GM19324 (cell line): ENCODE data around the gene FKBP8.
"Not testable (repeated sequence)": the region's sequence is repeated elsewhere in the genome, so short reads cannot be mapped to it uniquely, and the experiment has no call there.

Experiments
- ATAC-seq: cut with Tn5 transposase; IDR thresholded peaks from one replicate; pipeline ENCODE4 v1.9.1; 2021; ENCODE audit warnings: mild to moderate bottlenecking, moderate library complexity; ENCODE audit not compliant: unreplicated experiment, low FRiP score

Gene FKBP8

DNA sequence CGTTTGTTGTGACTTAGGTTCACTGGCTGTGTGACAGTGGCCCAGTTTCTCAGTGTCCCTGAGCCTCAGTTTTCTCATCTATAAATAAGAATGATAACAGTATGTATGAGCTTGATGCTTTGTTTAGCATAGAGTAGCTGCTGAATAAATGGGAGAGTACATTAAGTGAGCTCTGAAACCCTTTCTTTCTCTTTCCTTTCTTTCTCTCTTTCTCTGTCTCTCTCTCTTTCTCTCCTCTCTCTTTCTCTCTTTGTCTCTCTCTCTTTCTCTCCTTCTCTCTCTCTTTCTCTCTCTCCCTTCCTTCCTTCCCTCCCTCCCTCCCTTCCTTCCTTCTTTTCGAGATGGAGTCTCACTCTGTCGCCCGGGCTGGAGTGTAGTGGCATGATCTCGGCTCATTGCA is 16.3 kb upstream of the FKBP8 start:
- no peak for ATAC-seq

DNA sequence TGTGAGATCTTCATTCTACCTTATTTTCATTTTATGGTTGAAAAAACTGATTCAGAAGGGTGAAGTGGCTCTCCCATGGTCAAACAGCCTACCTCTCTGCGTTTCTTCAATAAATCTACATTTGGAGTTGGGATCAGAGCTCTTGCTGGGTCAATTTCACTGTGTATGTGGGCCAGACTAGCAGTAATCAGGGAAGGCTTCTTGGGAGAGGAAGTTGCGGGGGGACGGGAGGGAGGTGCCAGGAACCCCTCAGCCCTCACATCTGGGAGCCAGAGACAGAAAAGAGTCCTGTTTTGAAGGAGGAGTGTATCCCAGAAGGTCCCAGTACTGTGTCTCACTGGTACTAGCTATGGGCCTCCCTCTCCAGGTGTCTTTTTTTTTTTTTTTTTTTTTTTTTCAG is 15.2 kb upstream of the FKBP8 start:
- ATAC-seq, result no peak

- no peak for ATAC-seq
Observed at GRCh38 chr19:18558202-18558555, 14.8 kb upstream of the FKBP8 start.

DNA sequence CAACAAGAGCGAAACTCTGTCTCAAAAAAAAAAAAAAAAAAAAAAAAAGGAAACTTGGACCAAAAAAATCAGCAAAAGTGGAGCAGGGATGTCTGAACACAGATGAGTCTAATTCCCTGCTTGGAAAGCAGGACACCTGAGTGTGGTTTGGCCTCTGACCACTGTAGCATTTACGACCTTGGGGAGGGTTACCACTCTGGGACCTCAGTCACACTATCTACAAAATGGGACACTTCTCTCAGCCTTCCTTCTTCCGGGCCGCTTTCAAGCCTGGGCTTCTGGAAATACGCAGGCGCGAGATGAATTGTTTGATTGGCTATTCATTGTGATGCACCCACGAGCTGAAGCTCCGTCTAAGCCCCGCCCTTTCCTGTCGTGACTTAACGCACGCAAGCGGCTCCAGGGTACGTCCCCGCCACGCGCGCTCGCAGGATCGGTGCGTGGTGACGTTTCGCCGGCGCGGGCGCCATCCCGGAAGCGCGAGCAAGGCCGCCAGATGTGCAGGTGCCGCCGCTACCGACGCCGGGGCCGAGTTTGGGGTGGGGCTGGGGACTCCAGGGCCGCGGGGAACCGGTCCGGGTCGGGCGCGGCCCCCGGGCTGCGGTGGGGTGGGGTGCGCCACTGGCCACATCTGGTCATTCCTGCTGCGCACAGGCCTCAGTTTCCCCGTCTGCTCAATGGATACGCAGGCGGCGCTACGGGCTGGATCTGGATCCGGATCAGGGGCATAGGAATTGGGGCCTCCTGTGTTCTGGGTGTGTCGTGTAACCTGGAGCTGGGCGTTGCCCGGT is 14.2 kb upstream of the FKBP8 start, which contains the start of gene KXD1:
KXD1 (plus strand) TSS at position 460 of the 791 bp plus-strand sequence. CDS start 4,187 bp downstream, outside the sequence.
- ATAC-seq, result peak; percentile 97

DNA sequence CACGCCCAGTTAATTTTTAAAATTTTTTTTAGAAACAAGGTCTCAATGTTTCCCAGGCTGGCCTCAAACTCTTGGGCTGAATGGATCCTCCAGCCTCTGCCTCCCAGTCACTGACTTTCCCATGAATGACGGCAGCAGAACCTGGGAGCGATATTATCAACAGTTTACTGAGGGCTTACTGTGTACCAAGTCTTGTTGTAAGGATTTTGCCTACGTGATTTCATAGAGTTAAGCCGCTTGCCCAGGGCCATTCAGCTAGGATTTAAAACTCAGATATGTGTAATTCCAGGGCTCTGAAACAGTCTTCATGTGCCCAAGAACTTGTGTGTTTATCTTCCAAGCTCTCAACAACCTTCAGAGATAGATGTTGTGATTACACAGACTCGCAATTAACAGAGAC is 8.3 kb upstream of the FKBP8 start:
- ATAC-seq, result no peak

- peak; percentile 34 for ATAC-seq
Observed at GRCh38 chr19:18543814-18544475, 572 bp upstream of the FKBP8 start.

GRCh38 chr19:18541992-18542940 is 1.1 kb downstream of the FKBP8 start:
- ATAC-seq, result no peak

GRCh38 chr19:18541258-18541991 is 1.9 kb downstream of the FKBP8 start:
- no peak for ATAC-seq

GRCh38 chr19:18540200-18540599 is 3.2 kb downstream of the FKBP8 start:
- ATAC-seq, result not testable (repeated sequence)

GRCh38 chr19:18539372-18539771 is 4.0 kb downstream of the FKBP8 start:
- no peak for ATAC-seq

DNA sequence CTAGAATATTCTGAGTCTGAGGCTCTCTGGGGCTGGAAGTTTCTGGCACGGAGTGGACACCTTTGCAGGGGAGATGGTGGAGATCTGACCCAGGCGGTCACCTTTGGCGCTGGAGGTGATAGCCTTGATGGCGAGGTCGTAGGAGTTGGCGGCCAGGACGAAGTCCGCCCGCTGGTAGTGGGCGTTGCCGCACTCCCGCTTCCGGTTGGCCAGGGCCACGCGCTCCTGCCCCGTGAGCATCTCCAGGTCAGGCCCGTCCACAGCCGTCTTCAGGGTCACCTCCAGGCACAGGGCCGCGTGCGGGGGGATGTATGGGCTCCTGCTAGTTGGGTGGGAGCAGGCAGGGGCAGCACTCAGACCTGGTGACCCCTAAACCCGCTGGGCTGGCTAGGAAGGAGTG is 5.3 kb downstream of the FKBP8 start:
- ATAC-seq, result no peak

DNA sequence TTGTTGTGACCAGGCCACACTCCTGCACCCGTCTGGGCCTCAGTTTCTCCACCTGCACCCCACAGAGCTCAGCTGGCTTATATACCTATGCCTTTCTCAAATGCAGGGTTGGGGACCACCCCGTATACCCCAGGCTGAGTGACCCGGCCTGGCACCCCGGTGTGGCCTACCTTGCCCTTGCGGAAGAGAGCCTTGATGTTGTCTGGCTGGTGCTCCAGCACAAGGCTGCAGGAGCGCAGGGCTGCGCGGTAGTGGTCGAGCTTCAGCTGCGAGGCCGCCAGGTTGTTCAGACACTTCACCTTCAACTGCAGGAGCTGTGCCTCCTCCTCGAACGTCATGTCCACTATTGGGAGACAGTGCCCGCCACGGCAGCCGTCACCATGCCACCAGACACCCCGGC is 5.9 kb downstream of the FKBP8 start:
- no peak for ATAC-seq

GRCh38 chr19:18536475-18536874 is 6.9 kb downstream of the FKBP8 start:
- no peak for ATAC-seq

DNA sequence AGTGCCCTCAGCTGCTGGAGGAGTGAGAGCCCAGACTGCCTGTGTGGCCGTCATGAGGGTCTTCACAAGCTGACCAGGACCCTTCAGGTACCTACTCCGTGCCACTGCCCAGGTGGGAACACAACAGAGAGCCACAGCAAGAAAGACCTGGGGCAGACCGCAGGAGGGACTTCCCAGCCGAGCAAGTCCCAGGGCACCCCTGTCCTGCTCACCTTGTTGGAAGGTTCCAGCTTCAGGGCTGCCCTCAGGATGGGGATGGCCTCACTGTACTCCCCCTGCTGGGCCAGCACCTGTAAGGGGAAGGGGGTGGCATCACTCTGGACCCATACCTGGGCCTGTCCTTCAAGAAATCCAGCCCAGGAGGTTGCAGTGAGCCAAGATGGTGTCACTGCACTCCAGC is 10.3 kb downstream of the FKBP8 start:
- no peak for ATAC-seq

DNA sequence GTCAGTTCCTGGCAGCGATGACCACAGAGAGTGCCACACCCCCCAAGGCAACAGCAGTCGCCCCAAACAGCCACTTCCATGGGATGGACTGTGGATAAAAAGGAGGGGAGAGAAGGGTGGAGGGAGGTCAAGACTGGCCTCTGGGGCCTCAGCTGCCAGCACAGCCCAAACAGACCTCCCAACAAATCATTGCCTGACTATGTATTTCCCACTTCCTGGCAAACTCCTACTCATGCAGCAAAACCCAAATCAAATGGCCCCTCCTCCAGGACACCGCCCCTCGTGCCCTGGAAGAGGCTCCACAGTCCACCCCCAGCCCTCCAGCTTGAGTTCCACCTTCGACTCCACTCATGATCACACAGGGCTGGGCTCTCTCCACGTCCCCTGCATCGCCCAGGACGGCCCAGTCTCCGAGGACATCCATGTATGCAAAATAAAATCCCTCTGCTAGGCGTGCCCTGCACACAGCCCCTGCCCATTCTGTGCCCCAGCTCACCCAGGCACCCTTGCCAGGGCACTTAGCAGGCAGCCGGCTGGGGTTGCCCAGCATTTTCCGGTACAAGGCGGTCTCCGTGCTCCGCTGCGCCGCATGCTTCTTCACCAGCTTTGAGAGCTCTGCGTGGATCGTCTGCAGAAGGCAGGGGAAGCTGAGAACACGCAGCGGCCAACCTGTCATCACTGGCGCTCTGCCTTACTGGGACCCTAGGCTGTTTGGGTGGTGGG is 11.0 kb downstream of the FKBP8 start:
- ATAC-seq, result no peak

DNA sequence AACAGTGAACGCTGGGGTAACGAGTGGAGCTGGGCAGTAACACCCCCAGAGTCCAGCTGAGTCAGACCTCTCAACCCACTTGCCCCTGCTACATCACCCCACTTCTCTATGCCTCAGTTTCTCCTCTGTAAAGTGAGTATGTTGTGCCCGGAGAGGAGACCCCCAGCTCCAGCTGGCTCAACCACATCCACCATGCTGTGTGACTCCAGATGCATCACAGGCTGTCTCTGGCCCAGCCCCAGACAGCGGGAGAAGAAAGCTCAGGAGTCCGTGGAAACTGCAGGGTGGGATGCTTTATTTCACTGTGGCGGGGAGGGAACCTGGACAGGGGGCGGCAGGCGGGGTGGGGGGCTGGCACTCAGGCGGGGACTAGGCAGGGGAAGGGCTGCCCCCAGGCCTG is 11.9 kb downstream of the FKBP8 start:
- no peak for ATAC-seq

DNA sequence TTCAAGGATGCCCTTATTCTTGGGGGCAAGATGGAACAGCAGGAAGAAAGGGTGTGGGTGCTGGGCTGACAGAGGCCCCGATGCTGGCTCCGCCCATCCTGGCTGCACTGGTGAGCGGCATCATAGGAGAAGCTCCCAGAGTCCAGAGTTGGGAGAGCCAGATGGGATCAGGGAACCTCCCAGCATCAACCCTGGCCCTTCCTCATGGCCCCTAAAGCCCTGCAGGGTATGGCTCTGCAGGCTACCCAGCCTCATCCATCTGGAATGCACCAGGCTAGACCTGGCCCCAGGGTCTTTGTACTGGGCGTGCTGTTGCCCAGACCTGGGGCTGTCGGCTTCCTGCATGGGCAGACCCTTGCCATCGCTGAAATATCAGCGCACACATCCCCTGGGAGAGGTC is 13.6 kb downstream of the FKBP8 start:
- no peak for ATAC-seq

GRCh38 chr19:18526316-18526715 is 17.1 kb downstream of the FKBP8 start:
- ATAC-seq, result no peak

- no peak for ATAC-seq
Observed at GRCh38 chr19:18523841-18524240, 19.5 kb downstream of the FKBP8 start.
